ENCODE measurements around the gene PRTG. TPM values are rescaled to one million over a fixed set of nuclear protein-coding genes. Genes with fewer than 3 reads are reported as not detected.

Gene PRTG
- total RNA-seq, 4 donors from 2014 or later: 0.66 to 2.7 (median 1.4) TPM

- TF ChIP-seq, protein P1, sequence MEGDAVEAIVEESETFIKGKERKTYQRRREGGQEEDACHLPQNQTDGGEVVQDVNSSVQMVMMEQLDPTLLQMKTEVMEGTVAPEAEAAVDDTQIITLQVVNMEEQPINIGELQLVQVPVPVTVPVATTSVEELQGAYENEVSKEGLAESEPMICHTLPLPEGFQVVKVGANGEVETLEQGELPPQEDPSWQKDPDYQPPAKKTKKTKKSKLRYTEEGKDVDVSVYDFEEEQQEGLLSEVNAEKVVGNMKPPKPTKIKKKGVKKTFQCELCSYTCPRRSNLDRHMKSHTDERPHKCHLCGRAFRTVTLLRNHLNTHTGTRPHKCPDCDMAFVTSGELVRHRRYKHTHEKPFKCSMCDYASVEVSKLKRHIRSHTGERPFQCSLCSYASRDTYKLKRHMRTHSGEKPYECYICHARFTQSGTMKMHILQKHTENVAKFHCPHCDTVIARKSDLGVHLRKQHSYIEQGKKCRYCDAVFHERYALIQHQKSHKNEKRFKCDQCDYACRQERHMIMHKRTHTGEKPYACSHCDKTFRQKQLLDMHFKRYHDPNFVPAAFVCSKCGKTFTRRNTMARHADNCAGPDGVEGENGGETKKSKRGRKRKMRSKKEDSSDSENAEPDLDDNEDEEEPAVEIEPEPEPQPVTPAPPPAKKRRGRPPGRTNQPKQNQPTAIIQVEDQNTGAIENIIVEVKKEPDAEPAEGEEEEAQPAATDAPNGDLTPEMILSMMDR (IDR thresholded peaks at IDR 0.05; ENCODE audit: low read depth): no peak
Observed at GRCh38 chr15:55721554-55722185, 21.3 kb downstream of the PRTG start.

- TF ChIP-seq, protein P1 (IDR thresholded peaks at IDR 0.05; ENCODE audit: low read depth): no peak
Observed at GRCh38 chr15:55715355-55716076, 27.4 kb downstream of the PRTG start.

DNA sequence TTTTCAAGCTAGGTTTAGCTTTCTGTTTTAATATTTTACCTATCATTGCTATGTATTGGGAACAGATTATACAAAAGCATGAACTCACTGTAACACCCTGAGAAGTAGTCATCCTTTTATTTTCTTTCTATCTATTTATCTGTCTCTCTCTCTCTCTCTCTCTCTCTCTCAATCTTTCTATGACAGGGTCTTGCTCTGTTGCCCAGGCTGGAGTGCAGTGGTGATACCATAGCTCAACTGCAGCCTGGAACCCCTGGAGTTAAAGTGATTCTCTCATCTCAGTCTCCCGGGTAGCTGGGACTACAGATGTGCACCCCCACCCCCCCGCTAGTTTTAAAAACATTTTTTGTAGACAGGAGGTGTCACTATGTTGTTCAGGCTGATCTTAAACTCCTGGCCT is 28.9 kb downstream of the PRTG start:
- TF ChIP-seq, protein P1 (IDR thresholded peaks at IDR 0.05; ENCODE audit: low read depth): no peak

GRCh38 chr15:55712363-55712762 is 30.6 kb downstream of the PRTG start:
- TF ChIP-seq, protein P1 (IDR thresholded peaks at IDR 0.05; ENCODE audit: low read depth): no peak

GRCh38 chr15:55710286-55710685 is 32.7 kb downstream of the PRTG start:
- TF ChIP-seq, protein P1 (IDR thresholded peaks at IDR 0.05; ENCODE audit: low read depth): no peak

GRCh38 chr15:55709458-55709857 is 33.5 kb downstream of the PRTG start:
- TF ChIP-seq, protein P1 (IDR thresholded peaks at IDR 0.05; ENCODE audit: low read depth): no peak

- TF ChIP-seq, protein P1 (IDR thresholded peaks at IDR 0.05; ENCODE audit: low read depth): no peak
Observed at GRCh38 chr15:55708720-55709119, 34.2 kb downstream of the PRTG start.
